Left lung (tissue), 10 donors: ENCODE measurements around the gene ANKRD62. TPM values are rescaled to one million over a fixed set of nuclear protein-coding genes. Genes with fewer than 3 reads are reported as not detected.

Experiments
- ATAC-seq: fragments of 200-7000 bp; cut with Tn5 transposase; one replicate; pipeline ENCODE4 v1.9.1; 2020; ENCODE audit warnings: moderate library complexity
- DNase-seq, 4 donors: peaks; one replicate each; pipeline ENCODE4 v3.0.0-alpha.2; 2013 to 2020
- H3K27ac ChIP-seq, 2 donors: fragments of 200-600 bp; sonication (generic) in 1 of 2; one replicate each; pipeline versions ENCODE4 v1.5.0 to v1.8.0; 2020 to 2021
- H3K27me3 ChIP-seq, 2 donors: fragments of 200-600 bp; sonication (generic) in 1 of 2; one replicate each; pipeline versions ENCODE4 v1.5.0 to v1.8.0; 2020 to 2021
- H3K36me3 ChIP-seq, 2 donors: fragments of 200-600 bp; sonication (generic) in 1 of 2; one replicate each; pipeline versions ENCODE4 v1.5.0 to v1.8.0; 2020 to 2021
- H3K4me1 ChIP-seq, 2 donors: fragments of 200-600 bp; one replicate each; pipeline ENCODE4 v1.8.0; 2021
- H3K4me3 ChIP-seq, 2 donors: fragments of 200-600 bp; sonication (generic) in 1 of 2; one replicate each; pipeline versions ENCODE4 v1.5.0 to v1.8.0; 2020 to 2021; ENCODE audit warnings: mild to moderate bottlenecking in 1 of 2
- H3K9me3 ChIP-seq, 2 donors: fragments of 200-600 bp; sonication (generic) in 1 of 2; one replicate each; pipeline versions ENCODE4 v1.5.0 to v1.8.0; 2020 to 2021
- CTCF ChIP-seq, 2 donors: fragments of 200-600 bp; sonication (generic) in 1 of 2; IDR thresholded peaks; one replicate each; pipeline versions ENCODE4 v1.5.0 to v1.8.0; 2021; ENCODE audit warnings: antibody characterized with exemption in 2 of 2
- intact Hi-C, 2 donors: fragments of 100-400 bp; cut with DNase I; formaldehyde crosslinking; loops; one replicate each; pipeline versions ENCODE4 v1.11.2 to v1.14.2; 2022
- polyA plus RNA-seq, 6 donors: library from polyadenylated mRNA; unstranded; fragments of 120-200 nt; gene quantifications; one replicate each; pipeline ENCODE4 v1.2.1, GENCODE V29; 2013; ENCODE audit not compliant: insufficient read length in 6 of 6
- total RNA-seq, 2 donors: library from RNA; stranded (reverse); fragmentation: NEBNext Ultra II Directional; extraction: Animal tissue kit (Norgen Biotek cat#: 25700); gene quantifications; one replicate each; pipeline ENCODE4 v1.2.1, GENCODE V29; 2021
- donor health status: DM: no; HTN: yes; CAD: no.
- donor health status: DM: no; HTN: no; CAD: no.

Gene ANKRD62
- total and polyA plus RNA-seq, 8 donors, result 0.06 to 0.20 (median 0.09) TPM; not detected in 2

- Histone ChIP-seq H3K9me3 (no peaks in the 10 kb centered on the region), H3K36me3 (no peaks in the 10 kb centered on the region), H3K27ac (no peak overlapping the region), H3K4me3 (no peak overlapping the region), H3K27me3 (no peaks in the 10 kb centered on the region), H3K4me1 (no peaks in the 10 kb centered on the region)
- DNase-seq, result no peak
- no peak for TF ChIP-seq CTCF (IDR thresholded peaks at IDR 0.05)
- intact Hi-C loops, result no loop called here
- no peak for ATAC-seq
Observed at GRCh38 chr18:12056034-12056883, 37.4 kb upstream of the ANKRD62 start.

GRCh38 chr18:12056884-12057402 lies 36.7 kb upstream of the ANKRD62 start:
- no peak for TF ChIP-seq CTCF (IDR thresholded peaks at IDR 0.05)
- Histone ChIP-seq H3K27me3 (no peaks in the 10 kb centered on the region), H3K9me3 (no peaks in the 10 kb centered on the region), H3K4me1 (no peaks in the 10 kb centered on the region), H3K4me3 (no peak overlapping the region), H3K27ac (no peak overlapping the region), H3K36me3 (no peaks in the 10 kb centered on the region)
- peak in 1 of 4 donors; percentile 60 for DNase-seq
- no peak for ATAC-seq
- intact Hi-C loops, result no loop called here

- H3K9me3 ChIP-seq, result no peaks in the 10 kb centered on the region
- TF ChIP-seq CTCF (IDR thresholded peaks at IDR 0.05), result no peak
- ATAC-seq (no peak), DNase-seq (peak in 2 of 4 donors; percentile 30 to 57)
- no peak overlapping the region for H3K27ac ChIP-seq
- H3K4me1 ChIP-seq, result no peaks in the 10 kb centered on the region
- intact Hi-C loops, result no loop called here
- no peak overlapping the region for H3K4me3 ChIP-seq
- no peaks in the 10 kb centered on the region for H3K36me3 ChIP-seq
- no peaks in the 10 kb centered on the region for H3K27me3 ChIP-seq
Observed at GRCh38 chr18:12057419-12058039, 36.1 kb upstream of the ANKRD62 start.

GRCh38 chr18:12059334-12060181 lies 34.1 kb upstream of the ANKRD62 start:
- intact Hi-C loops, result no loop called here
- Histone ChIP-seq H3K4me3 (no peak overlapping the region), H3K27me3 (no peaks in the 10 kb centered on the region), H3K27ac (no peak overlapping the region), H3K36me3 (no peaks in the 10 kb centered on the region), H3K4me1 (no peaks in the 10 kb centered on the region), H3K9me3 (no peaks in the 10 kb centered on the region)
- DNase-seq (peak in 1 of 4 donors; percentile 50), ATAC-seq (no peak)
- TF ChIP-seq CTCF (IDR thresholded peaks at IDR 0.05), result no peak
